Measurements from ENCODE around the gene FLYWCH1. TPM values are rescaled to one million over a fixed set of nuclear protein-coding genes. Genes with fewer than 3 reads are reported as not detected.

Gene FLYWCH1
- total and polyA plus RNA-seq, 8 donors = 11.5 to 40.4 (median 16.5) TPM

GRCh38 chr16:2963074-2963722 is 51.5 kb downstream of the FLYWCH1 start:
- WGBS, 2 donors = 2 to 5% methylated on average over 22 to 35 of the region's 40 CpGs
- Histone ChIP-seq H3K4me1 (peaks cover 8 to 20% (median 10%) of the 10 kb centered on the region in 3 donors), H3K9me3 (no peaks in the 10 kb centered on the region), H3K27ac (no peak overlapping the region), H3K36me3 (no peaks in the 10 kb centered on the region), H3K4me3 (peak overlapping the region in 1 of 4 donors; percentile 43), H3K27me3 (peaks cover 0 to 18% (median 10%) of the 10 kb centered on the region in 4 donors)
- TF ChIP-seq, protein P1, sequence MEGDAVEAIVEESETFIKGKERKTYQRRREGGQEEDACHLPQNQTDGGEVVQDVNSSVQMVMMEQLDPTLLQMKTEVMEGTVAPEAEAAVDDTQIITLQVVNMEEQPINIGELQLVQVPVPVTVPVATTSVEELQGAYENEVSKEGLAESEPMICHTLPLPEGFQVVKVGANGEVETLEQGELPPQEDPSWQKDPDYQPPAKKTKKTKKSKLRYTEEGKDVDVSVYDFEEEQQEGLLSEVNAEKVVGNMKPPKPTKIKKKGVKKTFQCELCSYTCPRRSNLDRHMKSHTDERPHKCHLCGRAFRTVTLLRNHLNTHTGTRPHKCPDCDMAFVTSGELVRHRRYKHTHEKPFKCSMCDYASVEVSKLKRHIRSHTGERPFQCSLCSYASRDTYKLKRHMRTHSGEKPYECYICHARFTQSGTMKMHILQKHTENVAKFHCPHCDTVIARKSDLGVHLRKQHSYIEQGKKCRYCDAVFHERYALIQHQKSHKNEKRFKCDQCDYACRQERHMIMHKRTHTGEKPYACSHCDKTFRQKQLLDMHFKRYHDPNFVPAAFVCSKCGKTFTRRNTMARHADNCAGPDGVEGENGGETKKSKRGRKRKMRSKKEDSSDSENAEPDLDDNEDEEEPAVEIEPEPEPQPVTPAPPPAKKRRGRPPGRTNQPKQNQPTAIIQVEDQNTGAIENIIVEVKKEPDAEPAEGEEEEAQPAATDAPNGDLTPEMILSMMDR (IDR thresholded peaks at IDR 0.05) = no peak
- DNase-seq (peak; percentile 17 to 79 (median 34)), FAIRE-seq (no peak), ATAC-seq (no peak)
- intact Hi-C loops (cut with DNase I) = no loop called here

GRCh38 chr16:2963723-2964474 is 52.2 kb downstream of the FLYWCH1 start, which contains the start of gene KREMEN2:
Gene KREMEN2 (plus strand): TSS chr16:2964275. CDS start chr16:2964521, 246 bp downstream.
- Histone ChIP-seq H3K27me3 (peaks cover 0 to 19% (median 10%) of the 10 kb centered on the region in 4 donors), H3K27ac (no peak within 1 kb of the TSS), H3K36me3 (no peaks in the 10 kb centered on the region), H3K4me1 (peaks cover 8 to 20% (median 10%) of the 10 kb centered on the region in 3 donors), H3K9me3 (no peaks in the 10 kb centered on the region), H3K4me3 (peak within 1 kb of the TSS in 2 of 4 donors; percentile 30 to 43)
- TF ChIP-seq, protein P1 (IDR thresholded peaks at IDR 0.05) = no peak
- DNase-seq (peak; percentile 30 to 84 (median 43)), ATAC-seq (peak in 1 of 4 donors; percentile 1), FAIRE-seq (no peak)
- 1% methylated on average over 54 to 60 of the region's 60 CpGs for WGBS, 2 donors
- intact Hi-C loops (cut with DNase I) = no loop called here

DNA sequence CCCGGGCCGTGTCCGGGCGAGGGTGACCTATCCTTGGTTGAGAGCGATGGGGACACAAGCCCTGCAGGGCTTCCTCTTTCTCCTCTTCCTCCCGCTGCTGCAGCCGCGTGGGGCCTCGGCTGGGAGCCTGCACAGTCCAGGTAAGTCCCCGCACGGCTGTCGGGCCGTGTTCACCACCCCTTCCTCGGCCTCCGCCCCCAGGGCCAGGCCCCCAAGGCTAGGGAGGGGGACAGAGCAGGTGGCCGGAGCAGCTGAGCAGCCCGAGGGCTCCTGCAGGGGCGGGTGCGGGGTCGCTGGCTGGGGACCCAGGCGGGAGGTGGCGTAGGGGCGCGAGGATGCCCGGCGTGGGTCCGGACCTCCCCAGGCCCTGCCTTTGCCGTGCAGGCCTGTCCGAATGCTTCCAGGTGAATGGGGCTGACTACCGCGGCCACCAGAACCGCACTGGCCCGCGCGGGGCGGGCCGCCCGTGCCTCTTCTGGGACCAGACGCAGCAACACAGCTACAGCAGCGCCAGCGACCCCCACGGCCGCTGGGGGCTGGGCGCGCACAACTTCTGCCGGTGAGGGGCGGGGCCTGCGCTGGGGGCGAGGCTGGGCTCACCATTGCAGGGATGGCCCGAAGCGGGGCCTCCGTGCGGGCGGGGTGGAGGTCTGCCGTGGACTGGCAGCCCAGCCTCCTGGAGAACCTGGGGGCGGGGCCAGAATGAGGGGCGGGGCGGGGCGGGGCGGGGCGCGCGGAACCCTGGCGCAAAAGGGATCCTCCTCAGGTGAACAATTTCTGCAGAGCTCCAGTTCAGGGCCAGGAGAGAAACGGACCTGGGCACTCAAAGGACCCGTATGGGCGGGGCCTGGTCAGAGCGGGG is 53.0 kb downstream of the FLYWCH1 start:
- peak in 2 of 4 donors; percentile 3 to 11 for ATAC-seq
- Histone ChIP-seq H3K27me3 (peaks cover 0 to 19% (median 10%) of the 10 kb centered on the region in 4 donors), H3K27ac (no peak overlapping the region), H3K4me1 (peaks cover 8 to 20% (median 10%) of the 10 kb centered on the region in 3 donors), H3K36me3 (no peaks in the 10 kb centered on the region), H3K4me3 (peak overlapping the region in 2 of 4 donors; percentile 30 to 43), H3K9me3 (no peaks in the 10 kb centered on the region)
- DNase-seq = peak; percentile 41 to 84 (median 65)
- FAIRE-seq = no peak
- intact Hi-C loops (cut with DNase I) = no loop called here
- 1% methylated on average over 54 to 68 of the region's 68 CpGs for WGBS, 2 donors
- TF ChIP-seq, protein P1 (IDR thresholded peaks at IDR 0.05) = no peak

DNA sequence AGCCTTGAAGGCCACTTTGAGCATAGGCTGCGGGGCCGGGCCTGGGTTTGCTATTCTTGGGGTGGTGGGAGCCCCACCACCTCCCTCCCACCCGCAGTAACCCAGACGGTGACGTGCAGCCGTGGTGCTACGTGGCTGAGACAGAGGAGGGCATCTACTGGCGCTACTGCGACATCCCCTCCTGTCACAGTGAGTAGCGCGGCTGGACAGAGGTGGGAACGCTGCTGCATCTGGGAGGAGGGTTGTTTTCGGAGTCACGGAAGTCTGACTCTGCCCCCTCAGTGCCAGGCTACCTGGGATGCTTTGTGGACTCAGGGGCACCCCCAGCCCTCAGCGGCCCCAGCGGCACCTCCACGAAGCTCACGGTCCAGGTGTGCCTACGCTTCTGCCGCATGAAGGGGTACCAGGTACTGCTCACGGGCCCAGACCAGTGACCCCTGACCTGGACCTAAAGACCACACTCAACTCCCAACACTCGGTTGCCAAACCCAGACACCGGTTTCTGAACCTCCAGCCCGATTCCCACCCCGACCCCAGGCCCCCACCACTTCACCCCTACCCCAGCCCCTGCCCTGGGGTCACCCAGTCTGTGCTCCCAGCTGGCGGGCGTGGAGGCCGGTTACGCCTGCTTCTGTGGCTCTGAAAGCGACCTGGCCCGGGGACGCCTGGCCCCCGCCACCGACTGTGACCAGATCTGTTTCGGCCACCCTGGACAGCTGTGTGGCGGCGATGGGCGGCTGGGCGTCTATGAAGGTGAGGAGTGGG is 54.5 kb downstream of the FLYWCH1 start:
- H3K4me3 ChIP-seq = peak overlapping the region in 3 of 4 donors; percentile 12 to 35 (median 26)
- FAIRE-seq (no peak), DNase-seq (peak in 5 of 6 donors; percentile 3 to 69 (median 22)), ATAC-seq (no peak)
- H3K27me3 ChIP-seq = peaks cover 0 to 19% (median 10%) of the 10 kb centered on the region in 4 donors
- no peaks in the 10 kb centered on the region for H3K9me3 ChIP-seq
- 49 to 59% methylated on average over 33 to 39 of the region's 39 CpGs for WGBS, 2 donors
- no peak overlapping the region for H3K27ac ChIP-seq
- intact Hi-C loops (cut with DNase I) = no loop called here
- no peaks in the 10 kb centered on the region for H3K36me3 ChIP-seq
- TF ChIP-seq, protein P1 (IDR thresholded peaks at IDR 0.05) = no peak
- H3K4me1 ChIP-seq = peaks cover 8 to 29% (median 10%) of the 10 kb centered on the region in 3 donors
